GM19395 (cell line): Measurements from ENCODE around the gene P2RX2.

Source experiments
- ATAC-seq: cut with Tn5 transposase; IDR thresholded peaks from one replicate; pipeline ENCODE4 v1.9.1; 2021; ENCODE audit warnings: mild to moderate bottlenecking, moderate library complexity; ENCODE audit not compliant: unreplicated experiment

Gene P2RX2

DNA sequence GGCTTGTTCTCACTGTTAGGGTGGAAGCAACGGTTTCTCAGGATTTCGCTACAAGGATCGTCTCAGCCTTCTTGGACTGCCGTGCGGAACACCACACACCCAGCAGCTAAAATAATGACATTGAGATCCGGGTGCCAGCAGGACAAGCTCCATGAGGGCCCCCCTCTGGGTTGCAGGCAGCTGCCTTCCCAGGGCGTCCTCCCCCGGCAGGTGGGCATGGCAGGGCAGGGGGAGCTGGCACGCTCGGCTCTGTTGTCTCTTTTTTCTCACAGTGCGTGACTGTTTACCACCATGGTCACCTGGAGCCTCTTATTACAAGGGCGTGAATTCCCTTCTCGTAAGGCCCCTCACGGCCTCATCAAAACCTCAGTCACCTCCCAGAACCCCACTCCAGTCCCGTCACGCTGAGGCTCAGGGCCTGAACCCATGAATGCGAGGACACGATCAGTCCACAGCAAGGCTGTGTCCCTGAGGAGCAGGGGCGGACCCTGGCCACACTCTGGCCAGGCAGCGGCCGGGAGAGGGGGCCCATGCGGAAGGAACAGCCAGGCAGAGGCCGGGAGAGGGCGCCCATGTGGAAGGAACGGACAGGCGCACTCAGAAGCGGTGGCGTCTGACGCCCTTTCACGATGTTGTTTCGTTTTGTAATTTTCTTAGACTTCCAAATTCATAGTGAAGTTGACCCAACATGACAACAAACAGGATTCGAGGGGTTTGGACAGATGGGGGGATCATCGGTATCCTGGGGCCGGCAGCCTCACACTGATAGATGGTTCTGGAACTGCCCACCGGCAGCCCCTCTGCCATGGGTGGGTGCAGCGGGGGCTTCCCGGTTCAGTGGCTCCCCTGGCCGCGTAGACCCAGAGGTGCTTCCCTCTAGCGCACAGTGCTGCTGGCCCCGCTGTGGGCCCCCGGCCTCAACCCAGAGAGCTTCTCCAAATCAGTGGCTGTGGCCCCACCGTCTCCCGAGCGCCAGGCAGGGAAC lies 18.2 kb upstream of the P2RX2 start:
- no peak for ATAC-seq

DNA sequence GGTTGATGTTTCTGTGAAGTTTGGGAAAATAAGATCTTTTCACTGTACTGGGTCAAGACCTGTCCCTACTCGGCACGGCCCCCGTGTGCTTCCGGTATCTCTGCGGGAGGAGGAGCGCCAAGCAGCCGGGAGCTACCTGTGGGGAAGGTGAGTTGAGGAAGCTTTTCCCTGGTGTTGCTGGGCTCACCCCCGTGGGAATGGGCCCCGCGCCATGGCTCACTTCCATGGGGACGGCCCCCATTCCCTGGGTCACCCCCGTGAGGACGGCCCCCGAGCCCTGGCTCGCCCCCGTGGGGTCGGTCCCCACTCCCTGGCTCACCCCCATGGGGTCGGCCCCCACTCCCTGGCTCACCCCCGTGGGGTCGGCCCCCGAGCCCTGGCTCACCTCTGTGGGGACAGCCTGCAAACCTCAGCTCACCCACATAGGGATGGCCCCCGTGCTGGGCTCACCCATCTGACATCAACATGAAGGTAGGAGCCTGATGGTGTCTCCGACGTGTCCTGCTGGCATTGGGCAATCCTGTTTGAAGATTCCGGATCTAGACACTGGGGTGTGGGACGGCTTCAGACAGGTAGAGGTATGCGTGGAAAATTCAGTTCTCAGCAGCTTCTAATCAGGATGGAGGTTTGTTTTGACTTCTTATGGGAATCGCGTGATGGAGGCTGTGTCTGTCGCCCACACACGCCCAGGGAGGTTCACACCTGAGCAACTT lies 17.2 kb upstream of the P2RX2 start:
- ATAC-seq, result no peak

DNA sequence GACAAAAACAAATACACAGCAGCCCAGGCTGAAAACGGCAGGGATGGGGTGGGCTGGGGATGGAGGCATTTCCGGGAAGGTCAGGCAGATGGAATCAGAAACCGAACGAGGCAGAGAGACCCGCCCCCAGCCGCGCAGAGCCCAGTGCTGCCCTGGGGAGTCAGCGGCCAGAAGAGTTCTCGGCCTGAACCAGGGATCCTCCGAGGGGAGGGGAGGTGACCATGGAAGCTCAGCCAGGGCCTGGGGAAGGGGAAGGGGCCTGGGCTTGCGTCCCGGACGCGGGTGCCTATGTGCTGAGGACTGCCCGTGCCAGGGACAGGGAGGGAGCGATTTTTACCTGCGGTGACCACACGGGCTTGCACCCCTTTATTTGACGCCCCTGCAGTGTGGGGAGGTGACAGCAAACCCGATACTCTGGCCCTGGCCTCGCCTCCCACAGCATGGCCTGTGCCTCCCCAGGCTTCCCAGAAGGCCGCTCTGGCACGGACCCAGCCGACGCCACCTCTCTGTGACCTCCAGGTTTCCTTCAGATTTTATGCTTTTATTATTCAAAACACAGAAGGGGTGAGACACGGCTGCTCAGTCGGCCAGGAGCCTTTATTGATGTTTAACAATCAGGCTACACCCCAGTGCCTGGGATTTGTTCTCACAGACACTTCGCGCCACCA lies 15.9 kb upstream of the P2RX2 start:
- no peak for ATAC-seq

- ATAC-seq, result no peak
These were observed 15.1 kb upstream of the P2RX2 start for GRCh38 chr12:132603240-132604150.

DNA sequence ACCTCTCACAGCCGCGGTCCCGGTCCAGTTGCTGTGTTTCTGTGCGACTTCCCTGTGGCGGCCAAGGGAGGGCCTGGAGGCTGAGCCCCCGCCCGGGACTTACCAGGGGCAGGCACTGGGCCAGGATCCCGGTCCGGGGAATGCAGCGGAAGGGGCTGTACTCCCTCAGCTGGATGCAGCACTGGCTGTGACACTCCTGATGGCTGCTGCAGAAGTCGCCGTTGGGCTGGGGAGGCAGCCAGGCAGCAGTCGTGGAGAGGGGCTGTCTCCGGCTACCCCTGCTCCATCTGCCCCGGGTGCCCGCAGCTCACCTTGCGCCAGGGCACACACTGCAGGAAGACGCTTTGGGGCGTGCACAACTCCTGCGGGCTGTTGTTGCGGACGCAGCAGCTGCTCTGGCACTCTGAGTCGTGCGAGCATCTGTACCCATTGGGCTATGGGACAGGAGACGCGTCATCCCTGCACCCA lies 14.4 kb upstream of the P2RX2 start:
- no peak for ATAC-seq

GRCh38 chr12:132604668-132605441 lies 13.7 kb upstream of the P2RX2 start:
- ATAC-seq, result no peak

GRCh38 chr12:132605892-132606291 lies 12.7 kb upstream of the P2RX2 start:
- ATAC-seq, result no peak

GRCh38 chr12:132606466-132606865 lies 12.1 kb upstream of the P2RX2 start:
- ATAC-seq, result no peak

- no peak for ATAC-seq
These were observed 11.6 kb upstream of the P2RX2 start for GRCh38 chr12:132606927-132607326.

- no peak for ATAC-seq
These were observed 10.1 kb upstream of the P2RX2 start for GRCh38 chr12:132608231-132609171.

DNA sequence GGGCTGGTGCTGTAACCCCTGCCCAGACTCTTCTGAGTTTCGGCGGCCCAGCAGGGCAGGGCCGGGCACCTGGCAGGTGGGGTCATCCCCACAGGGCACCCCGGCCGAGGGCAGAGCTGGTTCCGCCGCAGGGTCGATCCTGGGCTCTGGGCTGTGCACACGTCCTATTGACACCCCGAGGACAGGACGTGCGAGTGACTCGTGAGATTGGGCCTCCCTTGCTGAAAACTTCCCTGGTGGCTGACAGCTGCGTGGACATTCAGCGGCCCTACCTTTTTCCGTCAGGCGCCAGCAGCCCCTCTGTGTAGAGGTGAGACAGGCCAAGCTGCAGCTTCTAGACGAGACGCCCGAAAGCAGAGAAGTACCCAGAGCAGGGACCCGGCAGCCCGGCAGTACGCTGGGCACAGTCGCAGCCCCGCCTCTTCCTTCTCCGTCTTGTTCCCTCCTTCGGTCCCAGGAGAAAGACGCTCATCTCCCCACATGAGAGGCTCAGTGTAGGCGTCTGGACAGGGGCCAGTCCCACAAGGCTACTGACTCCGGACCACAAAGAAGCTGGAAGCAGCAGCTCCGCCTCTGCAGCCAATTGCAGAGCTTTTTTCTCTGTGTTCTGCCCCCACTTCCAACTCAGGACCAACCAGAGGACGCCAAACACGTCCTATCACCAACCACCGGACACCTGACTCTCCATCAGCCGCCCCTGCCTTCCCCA lies 8.4 kb upstream of the P2RX2 start, which contains the start of gene LRCOL1:
LRCOL1 (minus strand) TSS at position 532 of the 709 bp plus-strand sequence. CDS start 4,331 bp downstream, outside the sequence.
- no peak for ATAC-seq

- no peak for ATAC-seq
These were observed 7.5 kb upstream of the P2RX2 start for GRCh38 chr12:132610866-132611602.

- no peak for ATAC-seq
These were observed 7.0 kb upstream of the P2RX2 start for GRCh38 chr12:132611620-132612019.

DNA sequence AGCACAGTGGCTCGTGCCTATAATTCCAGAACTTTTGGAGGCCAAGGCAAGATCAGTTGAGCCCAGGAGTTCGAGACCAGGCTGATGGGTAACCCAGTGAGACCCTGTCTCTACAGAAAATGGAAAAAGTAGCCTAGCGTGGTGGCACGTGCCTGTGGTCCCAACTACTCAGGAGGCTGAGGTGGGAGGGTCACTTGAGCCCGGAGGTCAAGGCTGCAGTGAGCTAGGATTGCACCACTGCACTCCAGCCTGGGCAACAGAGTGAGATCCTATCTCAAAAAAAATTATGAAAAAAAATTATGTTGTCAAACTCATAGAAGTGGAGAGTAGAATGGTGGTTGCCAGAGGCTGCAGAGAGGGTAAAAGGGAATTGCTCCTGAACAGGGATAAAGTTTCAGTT lies 4.5 kb upstream of the P2RX2 start:
- ATAC-seq, result no peak

DNA sequence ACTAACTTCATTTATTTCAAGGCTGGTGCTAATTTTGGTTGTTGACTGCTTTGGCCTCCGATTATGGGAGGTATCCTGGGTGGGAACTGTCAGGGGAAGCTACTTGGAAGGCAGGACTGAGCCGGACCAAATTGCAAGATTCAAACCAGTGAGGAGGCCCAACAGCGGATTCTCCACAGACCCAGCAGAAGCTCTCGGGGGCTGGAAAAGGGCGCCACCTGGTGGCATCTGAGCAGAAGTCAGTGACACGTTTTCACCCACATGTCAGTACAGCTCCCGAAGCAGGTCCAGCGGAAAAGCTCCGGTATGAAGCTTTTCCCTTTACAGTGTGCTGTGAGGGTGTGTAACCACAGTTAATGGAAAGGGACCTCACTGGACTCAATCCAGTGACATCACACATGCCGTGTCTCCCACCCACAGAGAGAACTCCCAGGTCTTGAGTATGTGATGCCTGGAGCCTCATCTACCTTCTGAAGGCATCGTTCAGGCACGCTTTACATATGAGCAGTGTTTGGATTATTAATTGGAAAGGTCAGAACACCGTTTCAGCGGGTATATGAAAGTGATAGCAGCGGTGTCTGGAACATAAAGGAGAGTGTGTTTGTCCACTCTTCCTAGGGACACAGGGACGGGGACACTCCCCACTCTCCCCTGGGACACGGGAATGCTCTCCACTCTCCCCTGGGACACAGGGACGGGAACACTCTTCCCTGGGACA lies 3.6 kb upstream of the P2RX2 start:
- no peak for ATAC-seq

GRCh38 chr12:132615579-132616038 lies 3.0 kb upstream of the P2RX2 start:
- no peak for ATAC-seq
